HG02938 (cell line): Measurements from ENCODE around the gene CLIP3.
"Not testable (repeated sequence)": the region's sequence is repeated elsewhere in the genome, so short reads cannot be mapped to it uniquely, and the experiment has no call there.

Experiments used
- ATAC-seq: cut with Tn5 transposase; IDR thresholded peaks from one replicate; pipeline ENCODE4 v1.9.1; 2021; ENCODE audit warnings: mild to moderate bottlenecking, moderate library complexity; ENCODE audit not compliant: unreplicated experiment

CLIP3 gene, protein sequence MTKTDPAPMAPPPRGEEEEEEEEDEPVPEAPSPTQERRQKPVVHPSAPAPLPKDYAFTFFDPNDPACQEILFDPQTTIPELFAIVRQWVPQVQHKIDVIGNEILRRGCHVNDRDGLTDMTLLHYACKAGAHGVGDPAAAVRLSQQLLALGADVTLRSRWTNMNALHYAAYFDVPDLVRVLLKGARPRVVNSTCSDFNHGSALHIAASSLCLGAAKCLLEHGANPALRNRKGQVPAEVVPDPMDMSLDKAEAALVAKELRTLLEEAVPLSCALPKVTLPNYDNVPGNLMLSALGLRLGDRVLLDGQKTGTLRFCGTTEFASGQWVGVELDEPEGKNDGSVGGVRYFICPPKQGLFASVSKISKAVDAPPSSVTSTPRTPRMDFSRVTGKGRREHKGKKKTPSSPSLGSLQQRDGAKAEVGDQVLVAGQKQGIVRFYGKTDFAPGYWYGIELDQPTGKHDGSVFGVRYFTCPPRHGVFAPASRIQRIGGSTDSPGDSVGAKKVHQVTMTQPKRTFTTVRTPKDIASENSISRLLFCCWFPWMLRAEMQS

GRCh38 chr19:36032251-36033104 is at the start of gene CLIP3:
CLIP3 (minus strand) TSS chr19:36032873; CDS start chr19:36032357, 516 bp downstream.
- ATAC-seq, result no peak

GRCh38 chr19:36081894-36082293 is 49.2 kb upstream of the CLIP3 start:
- no peak for ATAC-seq

DNA sequence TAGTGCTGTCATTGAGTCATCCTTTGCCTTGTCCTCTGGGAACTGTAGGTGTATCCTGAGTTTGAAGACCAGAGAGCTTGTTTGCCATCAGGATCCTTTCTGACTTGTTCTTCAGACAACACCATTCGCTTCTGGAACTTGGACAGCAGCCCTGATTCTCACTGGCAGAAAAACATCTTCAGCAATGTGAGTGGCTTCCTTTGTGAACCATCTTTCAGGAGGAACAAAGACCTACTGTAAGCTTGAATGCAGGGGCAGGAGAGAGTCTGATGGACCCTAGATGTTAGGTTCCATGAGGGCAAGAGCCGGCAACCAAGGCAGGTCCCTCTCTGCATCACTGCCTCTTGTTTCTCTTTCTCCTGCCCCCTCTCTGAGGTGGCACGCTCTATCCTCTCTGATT is 48.7 kb upstream of the CLIP3 start:
- ATAC-seq, result no peak

GRCh38 chr19:36079389-36079945 is 46.8 kb upstream of the CLIP3 start:
- ATAC-seq, result no peak

GRCh38 chr19:36073121-36073876 is 40.6 kb upstream of the CLIP3 start:
- ATAC-seq, result no peak

DNA sequence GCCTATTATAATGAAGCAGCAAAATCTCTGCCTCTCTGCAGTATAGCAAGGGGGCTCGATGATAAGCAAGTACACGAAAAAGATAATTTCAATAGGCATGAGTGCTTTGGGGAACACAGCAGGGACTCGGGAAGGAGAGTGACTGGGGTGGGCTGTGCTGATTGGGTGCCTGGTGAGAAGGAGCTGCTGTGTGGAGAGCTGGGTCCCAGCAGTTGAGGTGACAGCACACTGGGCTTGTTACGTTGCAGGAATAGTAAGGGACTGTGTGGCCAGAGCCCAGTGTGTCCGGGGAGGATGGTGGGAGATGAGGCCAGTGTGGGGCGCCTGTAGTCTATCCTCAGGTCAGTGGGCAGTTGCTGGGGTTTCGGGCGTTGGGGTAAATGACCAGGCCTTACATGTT is 39.4 kb upstream of the CLIP3 start:
- no peak for ATAC-seq

DNA sequence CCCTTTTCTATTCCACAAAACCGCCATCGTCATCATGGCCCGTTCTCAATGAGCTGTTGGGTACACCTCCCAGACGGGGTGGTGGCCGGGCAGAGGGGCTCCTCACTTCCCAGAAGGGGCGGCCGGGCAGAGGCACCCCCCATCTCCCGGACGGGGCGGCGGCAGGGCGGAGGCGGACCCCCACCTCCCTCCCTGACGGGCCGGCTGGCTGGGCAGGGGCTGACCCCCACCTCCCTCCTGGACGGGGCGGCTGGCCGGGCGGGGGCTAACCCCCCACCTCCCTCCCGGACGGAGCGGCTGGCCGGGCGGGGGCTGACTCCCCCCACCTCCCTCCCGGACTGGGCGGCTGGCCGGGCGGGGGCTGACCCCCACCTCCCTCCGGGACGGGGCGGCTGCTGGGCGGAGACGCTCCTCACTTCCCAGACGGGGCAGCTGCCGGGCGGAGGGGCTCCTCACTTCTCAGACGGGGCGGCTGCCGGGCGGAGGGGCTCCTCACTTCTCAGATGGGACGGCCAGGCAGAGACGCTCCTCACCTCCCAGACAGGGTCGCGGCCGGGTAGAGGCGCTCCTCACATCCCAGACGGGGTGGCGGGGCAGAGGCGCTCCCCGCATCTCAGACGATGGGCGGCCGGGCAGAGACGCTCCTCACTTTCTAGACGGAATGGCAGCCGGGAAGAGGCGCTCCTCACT is 36.3 kb upstream of the CLIP3 start:
- not testable (repeated sequence) for ATAC-seq

GRCh38 chr19:36067681-36068080 is 35.0 kb upstream of the CLIP3 start:
- ATAC-seq, result no peak

DNA sequence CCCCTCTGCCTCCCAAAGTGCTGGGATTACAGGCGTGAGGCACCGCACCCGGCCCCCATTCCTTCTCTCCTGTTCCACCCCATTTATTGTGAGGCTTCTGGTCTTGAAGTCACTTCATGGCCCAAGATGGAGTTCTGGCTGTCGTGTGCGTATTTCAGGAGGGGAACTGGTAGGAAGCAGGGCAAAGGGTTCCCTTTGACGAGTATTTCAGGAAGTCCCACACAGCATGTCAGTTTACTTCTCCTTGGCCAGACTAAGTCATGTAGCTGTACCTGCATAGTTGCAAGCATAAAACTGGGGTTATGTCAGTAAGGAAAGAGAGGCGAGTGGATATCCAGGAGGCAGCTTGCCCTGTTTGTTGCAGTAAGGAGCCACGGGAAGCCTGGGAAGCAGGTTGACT is 32.2 kb upstream of the CLIP3 start:
- ATAC-seq, result no peak

DNA sequence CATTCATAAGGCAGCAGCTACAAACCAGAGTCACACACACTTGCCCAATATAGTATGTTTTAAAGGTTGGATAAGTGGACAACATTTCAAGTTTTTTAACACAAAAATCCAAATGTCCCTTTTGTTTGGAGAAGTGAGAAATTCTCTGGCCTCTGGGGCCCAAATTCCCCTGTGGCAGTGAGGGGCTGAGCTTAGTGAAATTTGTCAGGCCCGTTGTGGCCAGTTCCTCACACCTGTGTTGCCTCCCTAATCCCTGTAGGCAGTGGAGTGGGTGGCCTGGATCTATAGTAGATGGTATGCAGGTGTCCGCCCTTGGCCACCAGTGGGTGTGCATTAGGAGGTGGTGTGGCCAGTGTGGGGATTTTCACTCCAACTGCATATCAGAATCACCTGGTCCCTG is 28.7 kb upstream of the CLIP3 start:
- ATAC-seq, result no peak

GRCh38 chr19:36060430-36060829 is 27.8 kb upstream of the CLIP3 start:
- ATAC-seq, result no peak

GRCh38 chr19:36059180-36059910 is 26.7 kb upstream of the CLIP3 start:
- ATAC-seq, result no peak

GRCh38 chr19:36058481-36059179 is 26.0 kb upstream of the CLIP3 start:
- ATAC-seq, result no peak

DNA sequence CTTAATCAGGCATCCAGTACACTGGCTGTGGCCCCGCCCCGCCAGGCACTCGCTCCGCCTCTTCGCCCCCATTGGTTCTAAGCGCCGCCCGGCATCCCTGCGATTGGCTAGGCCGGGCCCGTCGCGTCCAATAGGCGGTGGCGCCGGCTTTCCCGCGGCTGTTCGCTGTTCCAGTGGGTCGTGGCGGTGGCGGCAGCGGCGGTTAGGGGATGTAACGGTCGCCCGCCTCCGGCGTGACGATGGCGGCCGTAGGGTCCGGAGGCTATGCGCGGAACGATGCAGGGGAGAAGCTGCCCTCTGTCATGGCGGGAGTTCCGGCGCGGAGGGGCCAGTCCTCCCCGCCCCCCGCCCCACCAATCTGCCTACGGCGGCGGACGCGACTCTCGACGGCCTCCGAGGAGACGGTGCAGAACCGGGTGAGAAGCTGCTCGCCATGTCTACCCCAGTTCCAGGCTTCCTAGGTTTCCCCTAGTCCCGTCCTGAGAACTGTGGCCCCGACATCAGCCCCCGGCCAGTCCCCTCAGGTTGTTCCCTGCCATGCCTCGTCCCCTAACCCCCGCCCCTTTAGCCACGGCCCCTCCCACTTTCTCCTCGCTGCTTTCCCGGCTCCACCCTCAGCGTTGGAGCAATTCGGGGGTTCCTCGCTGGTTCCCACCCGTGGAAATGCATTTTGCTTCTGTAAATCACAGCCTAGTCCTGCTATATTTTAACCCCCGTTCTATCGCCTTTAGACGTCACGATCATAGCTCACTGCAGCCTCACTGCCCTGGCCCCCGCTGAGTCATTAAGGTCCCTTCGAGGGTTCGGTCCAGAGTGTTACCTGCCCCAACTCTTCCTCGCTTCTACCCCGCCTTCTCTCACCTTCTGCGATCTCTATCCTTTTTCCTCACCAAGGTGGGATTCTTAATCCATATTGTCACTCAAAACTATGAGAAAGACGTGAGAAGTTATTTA is 22.3 kb upstream of the CLIP3 start, which contains the start of gene WDR62:
TSS of gene WDR62 (plus strand) at position 165 of the 954 bp plus-strand sequence. CDS start at position 240, 75 bp downstream.
- peak; percentile 60 for ATAC-seq

- ATAC-seq, result peak; percentile 78
These were observed 21.6 kb upstream of the CLIP3 start, which contains the start of gene THAP8 for GRCh38 chr19:36054119-36054732. THAP8 (minus strand) TSS chr19:36054285; CDS start chr19:36054217, 68 bp downstream.

- no peak for ATAC-seq
These were observed 19.0 kb upstream of the CLIP3 start for GRCh38 chr19:36051637-36052036.

DNA sequence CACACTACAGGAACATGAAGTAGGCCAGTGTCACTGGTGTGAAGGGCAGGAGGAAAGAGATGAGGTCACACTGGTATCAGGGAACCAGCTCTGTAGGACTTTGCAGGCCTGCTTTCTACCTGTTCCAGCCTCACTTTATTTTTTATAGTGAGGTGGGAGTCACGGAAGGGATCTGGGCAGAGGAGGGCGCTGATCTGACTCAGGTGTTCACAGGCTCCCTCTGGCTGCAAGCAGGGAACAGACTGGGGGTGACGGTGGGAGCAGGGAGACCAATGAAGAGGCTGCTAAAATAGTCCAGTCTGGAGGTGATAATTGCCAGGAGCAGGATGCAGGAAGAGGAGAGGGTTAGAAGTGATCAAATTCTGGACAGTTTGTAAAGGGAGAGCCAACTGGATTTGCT is 18.6 kb upstream of the CLIP3 start:
- no peak for ATAC-seq
